HepG2 (cell line): ENCODE measurements around the gene MED25. TPM values are rescaled to one million over a fixed set of nuclear protein-coding genes. Genes with fewer than 3 reads are reported as not detected.

Source experiments
- ATAC-seq: fragments of 200-7000 bp; cut with Tn5 transposase; 3 replicates; pipeline ENCODE4 v1.9.1; 2020; ENCODE audit warnings: mild to moderate bottlenecking, moderate library complexity
- BruUV-seq: library from RNA; stranded (reverse); fragments of 400-500 nt; replicated peaks from 2 replicates; lab custom pipeline; 2021; lab: Mats Ljungman, UMichigan
- CTCF ChIA-PET: fragments of 300-600 bp; formaldehyde crosslinking; extraction: SDS; loops from one replicate; lab custom pipeline; 2021; ENCODE audit warnings: low total read pairs, inconsistent platforms, low intra/inter-chr PET ratio; lab: Yijun Ruan, JAX
- POLR2A ChIA-PET: fragments of 350-600 bp; sonication (Branson Sonifier 250); formaldehyde crosslinking; loops from one replicate; lab custom pipeline; 2020; ENCODE audit warnings: antibody characterized with exemption, inconsistent platforms; lab: Yijun Ruan, JAX
- DNase-seq: peaks from one replicate; pipeline ENCODE4 v3.0.0-alpha.2; 2015; ENCODE audit warnings: low spot score
- FAIRE-seq: peaks from 3 replicates; lab custom pipeline; 2011; peaks lifted over from hg19 to GRCh38; lab: Jason Lieb, UNC
- H2AFZ ChIP-seq: one replicate; pipeline ENCODE4 v1.6.1; 2011; ENCODE audit warnings: low read length, inconsistent platforms
- H3K27ac ChIP-seq: fragments of 300-600 bp; 3 replicates; pipeline ENCODE4 v1.8.0; 2011; ENCODE audit warnings: mixed run types, mild to moderate bottlenecking, mixed read lengths, low read length, inconsistent platforms; ENCODE audit not compliant: insufficient read depth; ENCODE audit errors: extremely low read length
- H3K27me3 ChIP-seq, 2 experiments: fragments of 200-600 bp in 1 of 2; 2 replicates in 1 of 2; 3 replicates in 1 of 2; pipeline versions ENCODE4 v1.6.0 to v1.8.0; 2011; ENCODE audit warnings: low read length in 2 of 2, mild to moderate bottlenecking in 2 of 2, moderate library complexity in 2 of 2, inconsistent platforms in 1 of 2; ENCODE audit not compliant: insufficient read depth in 2 of 2, control insufficient read depth in 1 of 2
- H3K36me3 ChIP-seq, 2 experiments: fragments of 200-600 bp in 1 of 2; replicated peaks in 1 of 2; 2 replicates in 1 of 2; 3 replicates in 1 of 2; pipeline versions ENCODE4 v1.5.1 to v1.8.0; 2011; ENCODE audit warnings: low read length in 2 of 2, inconsistent platforms in 1 of 2; ENCODE audit not compliant: insufficient read depth in 2 of 2, control insufficient read depth in 1 of 2
- H3K4me1 ChIP-seq: 2 replicates; pipeline ENCODE4 v1.5.1; 2012; ENCODE audit warnings: low read length, inconsistent platforms; ENCODE audit not compliant: insufficient read depth
- H3K4me2 ChIP-seq: 2 replicates; pipeline ENCODE4 v1.6.0; 2011; ENCODE audit warnings: low read depth, low read length, inconsistent platforms
- H3K4me3 ChIP-seq, 3 experiments: fragments of 200-600 bp in 1 of 3; sonication (generic), shearing (Covaris generic) in 1 of 3; replicated peaks in 1 of 3; 2 replicates each; pipeline ENCODE4 v1.5.1; 2011 to 2016; ENCODE audit warnings: low read length in 3 of 3, inconsistent platforms in 2 of 3, low read depth in 2 of 3, mild to moderate bottlenecking in 2 of 3, control low read depth in 1 of 3, mixed read lengths in 1 of 3; ENCODE audit not compliant: insufficient read depth in 1 of 3
- H3K79me2 ChIP-seq: one replicate; pipeline ENCODE4 v1.6.1; 2011; ENCODE audit warnings: low read length, inconsistent platforms; ENCODE audit not compliant: insufficient read depth
- H3K9ac ChIP-seq: 2 replicates; pipeline ENCODE4 v1.6.0; 2011; ENCODE audit warnings: mild to moderate bottlenecking, low read depth, low read length, inconsistent platforms; ENCODE audit not compliant: insufficient read depth
- H3K9me3 ChIP-seq: 2 replicates; pipeline ENCODE4 v1.5.1; 2012; ENCODE audit warnings: mild to moderate bottlenecking, low read length
- H4K20me1 ChIP-seq: 2 replicates; pipeline ENCODE4 v1.6.0; 2011; ENCODE audit warnings: inconsistent platforms, mild to moderate bottlenecking, low read length, moderate library complexity; ENCODE audit not compliant: insufficient read depth
- CREB3 ChIP-seq: sonication (generic); formaldehyde crosslinking; IDR thresholded peaks from 2 replicates; pipeline ENCODE4 v1.5.0; 2020; ENCODE audit warnings: missing genetic modification reagents
- GTF3A ChIP-seq: sonication (generic); formaldehyde crosslinking; conservative IDR thresholded peaks from 2 replicates; pipeline ENCODE4 v1.4.0; 2020; ENCODE audit warnings: mild to moderate bottlenecking, missing genetic modification reagents
- HMGA1 ChIP-seq: sonication (generic); formaldehyde crosslinking; conservative IDR thresholded peaks from 2 replicates; pipeline ENCODE4 v1.4.0; 2020; ENCODE audit warnings: missing genetic modification reagents
- KLF16 ChIP-seq, 2 experiments: sonication (generic) in 1 of 2; formaldehyde crosslinking in 1 of 2; IDR thresholded peaks; 2 replicates each; pipeline versions ENCODE4 v1.6.1 to v1.8.0; 2016 to 2023; ENCODE audit warnings: missing genetic modification reagents in 2 of 2, missing compliant biosample characterization in 1 of 2
- KLF9 ChIP-seq: IDR thresholded peaks from 2 replicates; pipeline ENCODE4 v1.6.1; 2016; ENCODE audit warnings: low read depth
- NCOA5 ChIP-seq: sonication (generic); formaldehyde crosslinking; IDR thresholded peaks from 2 replicates; pipeline ENCODE4 v1.4.0; 2020; ENCODE audit warnings: missing genetic modification reagents
- RFXANK ChIP-seq: IDR thresholded peaks from 2 replicates; pipeline ENCODE4 v1.6.1; 2016
- SMARCE1 ChIP-seq: fragments of 450-650 bp; IDR thresholded peaks from 2 replicates; pipeline ENCODE4 v1.6.1; 2017; ENCODE audit warnings: borderline replicate concordance
- TIGD3 ChIP-seq: sonication (generic); formaldehyde crosslinking; IDR thresholded peaks from 2 replicates; pipeline ENCODE4 v1.5.1; 2020; ENCODE audit warnings: mild to moderate bottlenecking, missing genetic modification reagents, borderline replicate concordance
- ZNF280D ChIP-seq: sonication (generic); formaldehyde crosslinking; IDR thresholded peaks from 2 replicates; pipeline ENCODE4 v1.5.1; 2020; ENCODE audit warnings: mild to moderate bottlenecking, missing genetic modification reagents
- ZNF619 ChIP-seq: sonication (generic); formaldehyde crosslinking; IDR thresholded peaks from 2 replicates; pipeline ENCODE4 v1.4.0; 2020; ENCODE audit warnings: mild to moderate bottlenecking, missing genetic modification reagents
- ZNF777 ChIP-seq: sonication (generic); formaldehyde crosslinking; IDR thresholded peaks from 2 replicates; pipeline ENCODE4 v1.4.0; 2020; ENCODE audit warnings: missing genetic modification reagents
- WGBS: methylation state at CpG from one replicate; pipeline ENCODE4 v1.1.6; 2017; ENCODE audit warnings: low lambda C conversion rate; 5-methylcytosine and 5-hydroxymethylcytosine counted together
- in situ Hi-C: cut with HindIII; loops from 2 replicates; pipeline ENCODE4 v1.10.0; 2017; ENCODE audit warnings: low pct_unique_long_range_greater_than_20kb; ENCODE audit not compliant: extremely low pct_ligation_motif_present
- intact Hi-C: fragments of 100-400 bp; cut with micrococcal nuclease; formaldehyde crosslinking; loops from one replicate; pipeline ENCODE4 v1.10.0; 2022; ENCODE audit not compliant: unreplicated experiment
- polyA plus RNA-seq, 8 experiments: library from polyadenylated mRNA; depleted of rRNA in 3 of 8; stranded (reverse) in 7 of 8; unstranded in 1 of 8; fragments of >200 nt; fragmentation: Illumina TruSeq in 4 of 8; extraction: Trizol in 4 of 8; gene quantifications; 2 replicates each; pipeline versions ENCODE4 v1.2.1 to v1.2.3, GENCODE V29; 2011 to 2016; ENCODE audit warnings: low read depth in 4 of 8, missing spikeins in 1 of 8, mixed read lengths in 1 of 8; ENCODE audit not compliant: insufficient read depth in 1 of 8
- total RNA-seq, 5 experiments: library from RNA; depleted of rRNA; stranded (reverse); fragments of >200 nt; fragmentation: Illumina TruSeq; extraction: Trizol; gene quantifications; 2 replicates each; pipeline ENCODE4 v1.2.3, GENCODE V29; 2016; ENCODE audit warnings: low read depth in 1 of 5

The MED25 gene
- total and polyA plus RNA-seq, 2 of the 13 experiments (the other 11 are each of a cell fraction or from before 2014, with no cell fraction given), result 11.1 to 15.1 TPM

GRCh38 chr19:49817964-49818648, at the start of gene MED25 (continued):
- TF ChIP-seq ZNF280D (CRISPR knock-in tag) (0 out of 2 replicates have a peak, but pooled peaks have one; percentile 38), GTF3A (CRISPR knock-in tag) (no peak), CREB3 (no peak), SMARCE1 (no peak), HMGA1 (CRISPR knock-in tag) (no peak), KLF16 (CRISPR knock-in tag; IDR thresholded peaks at IDR 0.05) (peak in 1 of 2 experiments; percentile 23; a peak in 1 of 4 replicates)

GRCh38 chr19:49770529-49770928, 47.6 kb upstream of the MED25 start:
- no TSS peak for BruUV-seq
- POLR2A ChIA-PET, result interaction anchor here (1.2 to 1.8 kb wide), 2 partner anchors 80 to 1379 kb away, joined by 6 to 7 read pairs; partner anchors contain the start of genes KDELR1 and PTOV1
- H4K20me1 ChIP-seq, result no peaks in the 10 kb centered on the region
- H3K4me3 ChIP-seq, result no peak overlapping the region
- in situ Hi-C loops (no loop called here), intact Hi-C loops (no loop called here)
- H2AFZ ChIP-seq, result no peak overlapping the region
- ATAC-seq (no peak), FAIRE-seq (no peak), DNase-seq (no peak)
- no peak for TF ChIP-seq TIGD3 (CRISPR knock-in tag)
- TF ChIP-seq NCOA5 (CRISPR knock-in tag), result no peak
- TF ChIP-seq ZNF777 (CRISPR knock-in tag), result no peak
- TF ChIP-seq RFXANK, result no peak
- TF ChIP-seq KLF9 (CRISPR knock-in tag), result no peak
- TF ChIP-seq ZNF619 (CRISPR knock-in tag), result no peak
- H3K9ac ChIP-seq, result no peak overlapping the region
- H3K36me3 ChIP-seq, result no peaks in the 10 kb centered on the region
- CTCF ChIA-PET, result no interaction called here
- no peak overlapping the region for H3K4me2 ChIP-seq
- 97% methylated on average over 8 of the region's 8 CpGs for WGBS
- peaks cover 54% of the 10 kb centered on the region for H3K4me1 ChIP-seq
- peaks cover 20% of the 10 kb centered on the region for H3K79me2 ChIP-seq
- H3K27me3 ChIP-seq, result no peaks in the 10 kb centered on the region; a peak in 1 of 5 replicates
- H3K9me3 ChIP-seq, result no peaks in the 10 kb centered on the region
- H3K27ac ChIP-seq, result peak overlapping the region; percentile 85
